Keratinocyte (primary cell): Measurements from ENCODE around the gene FIBP. TPM values are rescaled to one million over a fixed set of nuclear protein-coding genes. Genes with fewer than 3 reads are reported as not detected.
A peak's percentile ranks its signal among the peaks of the same experiment; 100 is the strongest.

Experiments
- DNase-seq: peaks from one replicate; pipeline ENCODE4 v3.0.0-alpha.2; 2011; ENCODE audit warnings: low read depth, missing footprints, low spot score
- FAIRE-seq: peaks from 2 replicates; lab custom pipeline; 2011; peaks lifted over from hg19 to GRCh38; lab: Jason Lieb, UNC
- H2AFZ ChIP-seq: 2 replicates; pipeline ENCODE4 v1.6.0; 2012; ENCODE audit warnings: low read length, control low read depth, inconsistent platforms; ENCODE audit not compliant: control insufficient read depth
- H3K27ac ChIP-seq: 2 replicates; pipeline ENCODE4 v1.5.1; 2011; ENCODE audit warnings: low read length; ENCODE audit not compliant: control insufficient read depth, insufficient read depth
- H3K27me3 ChIP-seq: 3 replicates; pipeline ENCODE4 v1.6.0; 2011; ENCODE audit warnings: low read length; ENCODE audit not compliant: control insufficient read depth, insufficient read depth; ENCODE audit errors: extremely low read depth
- H3K36me3 ChIP-seq, 2 experiments: 2 replicates in 1 of 2; 3 replicates in 1 of 2; pipeline ENCODE4 v1.5.1; 2011; ENCODE audit warnings: low read length in 2 of 2, mild to moderate bottlenecking in 1 of 2; ENCODE audit not compliant: control insufficient read depth in 2 of 2, insufficient read depth in 2 of 2; ENCODE audit errors: extremely low read depth in 1 of 2
- H3K4me1 ChIP-seq: 3 replicates; pipeline ENCODE4 v1.5.1; 2011; ENCODE audit warnings: low read length; ENCODE audit not compliant: control insufficient read depth, insufficient read depth; ENCODE audit errors: extremely low read depth
- H3K4me2 ChIP-seq: 3 replicates; pipeline ENCODE4 v1.6.0; 2011; ENCODE audit warnings: low read depth, low read length; ENCODE audit not compliant: control insufficient read depth, insufficient read depth; ENCODE audit errors: extremely low read depth
- H3K4me3 ChIP-seq, 3 experiments: fragments of 200-600 bp in 1 of 3; sonication (generic) in 1 of 3; 2 replicates in 2 of 3; 3 replicates in 1 of 3; pipeline ENCODE4 v1.5.1; 2011 to 2016; ENCODE audit warnings: low read length in 3 of 3, mild to moderate bottlenecking in 3 of 3, control low read depth in 2 of 3, inconsistent platforms in 1 of 3, low read depth in 1 of 3, mixed read lengths in 1 of 3, mixed run types in 1 of 3, moderate library complexity in 1 of 3; ENCODE audit not compliant: control insufficient read depth in 2 of 3, insufficient read depth in 2 of 3; ENCODE audit errors: extremely low read depth in 1 of 3
- H3K79me2 ChIP-seq: 2 replicates; pipeline ENCODE4 v1.6.0; 2012; ENCODE audit warnings: low read length; ENCODE audit not compliant: control insufficient read depth, insufficient read depth
- H3K9ac ChIP-seq: 3 replicates; pipeline ENCODE4 v1.6.0; 2011; ENCODE audit warnings: low read length; ENCODE audit not compliant: control insufficient read depth, insufficient read depth; ENCODE audit errors: extremely low read depth
- H3K9me1 ChIP-seq: 3 replicates; pipeline ENCODE4 v1.6.0; 2011; ENCODE audit warnings: low read length; ENCODE audit not compliant: control insufficient read depth, insufficient read depth; ENCODE audit errors: extremely low read depth
- H3K9me3 ChIP-seq: 2 replicates; pipeline ENCODE4 v1.5.1; 2012; ENCODE audit warnings: low read depth, low read length; ENCODE audit not compliant: control insufficient read depth
- H4K20me1 ChIP-seq: 3 replicates; pipeline ENCODE4 v1.6.0; 2011; ENCODE audit warnings: low read length; ENCODE audit not compliant: control insufficient read depth, insufficient read depth; ENCODE audit errors: extremely low read depth
- CTCF ChIP-seq, 3 experiments: IDR thresholded peaks in 1 of 3; conservative IDR thresholded peaks in 1 of 3; optimal IDR thresholded peaks in 1 of 3; 2 replicates in 2 of 3; 3 replicates in 1 of 3; pipeline versions ENCODE3 to v1.5.1; 2011; ENCODE audit warnings: low read length in 3 of 3, mild to moderate bottlenecking in 3 of 3, moderate library complexity in 2 of 3, control low read depth in 1 of 3, inconsistent platforms in 1 of 3; ENCODE audit not compliant: insufficient read depth in 2 of 3; ENCODE audit errors: extremely low read depth in 1 of 3
- EZH2 ChIP-seq: IDR thresholded peaks from one replicate; pipeline ENCODE4 v1.6.1; 2012; ENCODE audit warnings: inconsistent platforms, mild to moderate bottlenecking, low read length, moderate library complexity
- dilution Hi-C: fragments of 300-500 bp; cut with MboI; formaldehyde crosslinking; loops from one replicate; pipeline ENCODE4 v1.7.0; 2020; ENCODE audit warnings: low sequenced_read_pairs; ENCODE audit not compliant: extremely low pct_ligation_motif_present
- polyA plus RNA-seq, 5 experiments: library from polyadenylated mRNA; depleted of rRNA in 3 of 5; stranded (reverse) in 3 of 5; stranded (forward) in 1 of 5; unstranded in 1 of 5; fragments of >200 nt; gene quantifications; 1 replicate in 1 of 5; 2 replicates in 3 of 5; 3 replicates in 1 of 5; pipeline versions ENCODE4 v1.2.1 to v1.2.3, GENCODE V29; 2011 to 2012; ENCODE audit warnings: missing spikeins in 2 of 5, low read depth in 1 of 5, low replicate concordance in 1 of 5

FIBP gene
- polyA plus RNA-seq, 1 donor (not counting 4 experiments of a cell fraction or from before 2014, with no cell fraction given): 95.1 TPM

GRCh38 chr11:65879617-65880016 lies 8.7 kb downstream of the FIBP start, which contains the start of gene CTSW:
Gene CTSW, plus strand, starts transcription at chr11:65879837. Its CDS starts 18 bp downstream, at chr11:65879855.
- Histone ChIP-seq H3K27me3 (no peaks in the 10 kb centered on the region), H3K4me2 (no peak within 1 kb of the TSS), H3K4me1 (no peaks in the 10 kb centered on the region), H3K9me1 (no peaks in the 10 kb centered on the region), H4K20me1 (no peaks in the 10 kb centered on the region), H3K4me3 (no peak within 1 kb of the TSS), H3K9me3 (no peaks in the 10 kb centered on the region), H2AFZ (no peak within 1 kb of the TSS), H3K36me3 (peaks cover 14 to 25% of the 10 kb centered on the region in 2 experiments), H3K27ac (no peak within 1 kb of the TSS), H3K9ac (no peak within 1 kb of the TSS), H3K79me2 (no peaks in the 10 kb centered on the region)
- FAIRE-seq (no peak), DNase-seq (no peak)
- dilution Hi-C loops: no loop called here
- TF ChIP-seq CTCF (optimal IDR thresholded peaks at IDR 0.05 in 1 of 3, IDR thresholded peaks at IDR 0.05 in 1 of 3, conservative IDR thresholded peaks at IDR 0.05 in 1 of 3; ENCODE audit: extremely low read depth in 1 of 3, insufficient read depth in 2 of 3, low read length in 3 of 3) (no peak), EZH2 (no peak)

- FAIRE-seq: no peak
- Histone ChIP-seq H3K36me3 (no peaks in the 10 kb centered on the region), H3K27ac (peak overlapping the region; percentile 36), H3K9me3 (no peaks in the 10 kb centered on the region), H2AFZ (peak overlapping the region; percentile 84), H3K79me2 (no peaks in the 10 kb centered on the region), H3K4me3 (peak overlapping the region; percentile 46 to 66 (median 66)), H3K9me1 (no peaks in the 10 kb centered on the region), H4K20me1 (no peaks in the 10 kb centered on the region), H3K9ac (peak overlapping the region; percentile 72), H3K27me3 (no peaks in the 10 kb centered on the region), H3K4me1 (no peaks in the 10 kb centered on the region), H3K4me2 (peak overlapping the region; percentile 89)
- dilution Hi-C loops: no loop called here
- no peak for DNase-seq
- TF ChIP-seq EZH2 (no peak), CTCF (optimal IDR thresholded peaks at IDR 0.05 in 1 of 3, IDR thresholded peaks at IDR 0.05 in 1 of 3, conservative IDR thresholded peaks at IDR 0.05 in 1 of 3; ENCODE audit: extremely low read depth in 1 of 3, insufficient read depth in 2 of 3, low read length in 3 of 3) (no peak)
Measured at GRCh38 chr11:65873318-65874156, 14.7 kb downstream of the FIBP start.
